Tibial nerve (tissue), 3 donors: ENCODE results near the gene TRAK1.

ENCODE experiments used
- CTCF ChIP-seq, 5 experiments: fragments of 200-600 bp in 3 of 5; fragments of 450-650 bp in 2 of 5; sonication (generic) in 3 of 5; IDR thresholded peaks; one replicate each; pipeline ENCODE4 v1.5.1; 2016 to 2019; ENCODE audit warnings: antibody characterized with exemption in 5 of 5, mild to moderate bottlenecking in 3 of 5, moderate library complexity in 2 of 5
- POLR2A ChIP-seq, 2 donors: fragments of 450-650 bp; IDR thresholded peaks; one replicate each; pipeline ENCODE4 v1.6.1; 2017; ENCODE audit warnings: antibody characterized with exemption in 2 of 2, mild to moderate bottlenecking in 2 of 2, moderate library complexity in 2 of 2

- TF ChIP-seq CTCF (IDR thresholded peaks at IDR 0.05) = no peak
- no peak for TF ChIP-seq POLR2A (IDR thresholded peaks at IDR 0.05)
These were observed 15.5 kb downstream of the TRAK1 start for GRCh38 chr3:42106646-42107045.
